NB4 (cell line): Measurements from ENCODE around the gene RDH5.

ENCODE experiments used
- CTCF ChIP-seq: IDR thresholded peaks from one replicate; pipeline ENCODE4 v1.5.1; 2012; ENCODE audit warnings: low read depth, low read length
- MAX ChIP-seq: IDR thresholded peaks from 2 replicates; pipeline ENCODE4 v1.6.1; 2011; ENCODE audit warnings: low read depth, low read length
- POLR2A ChIP-seq: IDR thresholded peaks from 2 replicates; pipeline ENCODE4 v1.6.1; 2011; ENCODE audit warnings: mild to moderate bottlenecking; ENCODE audit not compliant: insufficient read length; ENCODE audit errors: extremely low read depth

GRCh38 chr12:55734595-55734994, 14.4 kb downstream of the RDH5 start:
- TF ChIP-seq CTCF (no peak), POLR2A (no peak), MAX (no peak)
